ENCODE measurements around the gene DOK1. TPM values are rescaled to one million over a fixed set of nuclear protein-coding genes. Genes with fewer than 3 reads are reported as not detected.

The DOK1 gene
- total and polyA plus RNA-seq, 2 donors from 2014 or later: 11.3 to 16.7 TPM

DNA sequence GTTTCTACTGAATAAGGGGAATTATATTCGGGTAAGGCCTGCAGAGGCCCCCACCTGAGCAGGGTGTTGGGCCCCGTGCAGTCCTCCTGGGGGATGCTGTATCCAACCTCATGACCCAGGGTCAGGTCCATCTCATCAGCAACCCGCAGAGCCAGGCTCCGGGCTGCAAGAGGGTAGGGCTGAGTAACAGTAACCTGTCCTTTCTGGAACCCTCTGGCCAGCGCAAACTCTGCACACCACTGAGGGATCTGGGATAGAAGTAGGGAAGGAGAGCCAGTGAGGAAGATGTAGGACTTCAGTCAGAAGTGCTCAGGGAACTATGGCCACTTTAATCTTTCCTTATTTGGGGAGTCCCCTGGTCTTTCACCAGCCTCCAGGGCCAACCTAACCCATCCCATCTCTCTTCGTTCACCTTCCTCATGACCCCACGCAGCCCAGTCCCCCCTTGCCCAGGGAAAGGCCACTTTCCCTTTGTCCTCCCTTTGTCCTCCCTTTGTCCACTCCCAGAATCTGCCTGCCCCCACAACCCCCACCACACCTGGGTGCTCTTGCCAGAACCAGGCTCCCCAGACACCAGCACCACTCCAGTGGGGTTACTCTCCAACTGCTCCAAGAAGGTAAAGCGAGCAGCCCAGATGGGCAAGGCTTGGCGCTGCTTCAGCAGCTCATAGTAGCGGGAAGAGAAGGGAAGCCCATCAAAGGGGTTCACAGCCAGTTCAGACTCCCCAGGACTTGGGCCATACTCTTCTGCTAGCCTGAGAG, 29.4 kb upstream of the DOK1 start:
- Histone ChIP-seq H3K36me3 (ENCODE audit: control insufficient read depth in 2 of 3, insufficient read depth in 3 of 3, low read length in 3 of 3) (peaks cover 0 to 25% (median 15%) of the 10 kb centered on the region in 3 donors), H3K9ac (ENCODE audit: low read length in 3 of 3) (no peak overlapping the region), H3K27me3 (ENCODE audit: control insufficient read depth, insufficient read depth, low read length) (no peaks in the 10 kb centered on the region), H3K4me3 (ENCODE audit: low read length in 3 of 3) (no peak overlapping the region), H3K4me1 (ENCODE audit: control insufficient read depth in 2 of 3, insufficient read depth in 2 of 3, low read depth in 1 of 3, low read length in 3 of 3) (peaks cover 0 to 11% (median 4%) of the 10 kb centered on the region in 3 donors), H3K9me3 (ENCODE audit: control insufficient read depth in 2 of 3, insufficient read depth in 1 of 3, low read length in 3 of 3) (no peaks in the 10 kb centered on the region), H3K27ac (ENCODE audit: low read depth in 2 of 2, low read length in 2 of 2) (no peak overlapping the region)
- DNase-seq (peak in 1 of 5 donors; percentile 53), FAIRE-seq (no peak)
- TF ChIP-seq, protein P1, sequence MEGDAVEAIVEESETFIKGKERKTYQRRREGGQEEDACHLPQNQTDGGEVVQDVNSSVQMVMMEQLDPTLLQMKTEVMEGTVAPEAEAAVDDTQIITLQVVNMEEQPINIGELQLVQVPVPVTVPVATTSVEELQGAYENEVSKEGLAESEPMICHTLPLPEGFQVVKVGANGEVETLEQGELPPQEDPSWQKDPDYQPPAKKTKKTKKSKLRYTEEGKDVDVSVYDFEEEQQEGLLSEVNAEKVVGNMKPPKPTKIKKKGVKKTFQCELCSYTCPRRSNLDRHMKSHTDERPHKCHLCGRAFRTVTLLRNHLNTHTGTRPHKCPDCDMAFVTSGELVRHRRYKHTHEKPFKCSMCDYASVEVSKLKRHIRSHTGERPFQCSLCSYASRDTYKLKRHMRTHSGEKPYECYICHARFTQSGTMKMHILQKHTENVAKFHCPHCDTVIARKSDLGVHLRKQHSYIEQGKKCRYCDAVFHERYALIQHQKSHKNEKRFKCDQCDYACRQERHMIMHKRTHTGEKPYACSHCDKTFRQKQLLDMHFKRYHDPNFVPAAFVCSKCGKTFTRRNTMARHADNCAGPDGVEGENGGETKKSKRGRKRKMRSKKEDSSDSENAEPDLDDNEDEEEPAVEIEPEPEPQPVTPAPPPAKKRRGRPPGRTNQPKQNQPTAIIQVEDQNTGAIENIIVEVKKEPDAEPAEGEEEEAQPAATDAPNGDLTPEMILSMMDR (IDR thresholded peaks at IDR 0.05; ENCODE audit: borderline replicate concordance, extremely low read depth, insufficient read depth): no peak
- intact Hi-C loops (cut with DNase I): no loop called here

DNA sequence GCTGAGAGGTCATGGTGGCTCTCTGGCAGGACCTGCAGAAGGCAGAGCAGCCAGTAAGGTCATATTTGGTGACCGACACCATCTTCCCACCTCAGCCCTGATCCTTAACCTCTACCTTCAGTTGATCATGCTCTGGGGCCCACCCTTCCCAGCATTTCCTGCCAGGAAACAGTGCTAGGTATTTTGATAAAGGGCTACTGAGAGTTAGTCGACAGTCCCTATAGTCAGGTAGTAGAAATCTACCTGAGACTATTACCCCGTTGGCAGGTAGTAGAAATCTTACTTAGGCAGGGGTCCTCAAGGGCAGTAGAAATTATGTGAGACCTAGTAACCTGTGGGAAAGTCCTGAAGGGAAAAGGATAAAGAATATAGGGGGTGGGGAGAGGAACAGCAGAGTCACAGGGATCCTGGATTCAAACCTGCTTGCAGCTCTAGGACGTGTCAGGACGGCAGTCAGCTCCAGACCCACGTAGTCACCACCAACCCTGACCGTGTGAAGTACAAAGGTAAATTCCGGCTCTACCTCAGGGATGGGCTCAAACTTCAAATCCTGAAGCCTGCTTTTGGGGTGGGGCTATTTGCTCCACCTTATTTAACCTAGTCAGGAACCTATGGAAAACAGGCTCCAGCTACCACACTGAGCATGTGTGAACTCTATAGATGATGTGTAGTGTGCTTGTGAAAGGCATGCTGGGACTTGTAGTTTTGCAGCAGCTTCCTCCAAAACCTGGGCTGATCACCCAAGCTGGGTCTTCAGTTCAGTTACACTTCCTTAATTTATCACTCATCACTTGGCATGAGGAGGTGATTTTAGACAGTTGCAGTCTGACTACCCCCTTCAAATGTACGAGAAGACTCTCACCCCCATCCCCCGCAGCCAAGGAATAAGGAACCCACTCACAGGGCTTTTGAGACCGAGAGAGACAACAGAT, 28.5 kb upstream of the DOK1 start, which contains the start of gene DQX1:
DQX1 (minus strand) TSS at position 515 of the 932 bp plus-strand sequence; CDS start at position 13, 502 bp downstream.
- no peak within 1 kb of the TSS for H3K27ac ChIP-seq (ENCODE audit: low read depth in 2 of 2, low read length in 2 of 2)
- H3K9me3 ChIP-seq (ENCODE audit: control insufficient read depth in 2 of 3, insufficient read depth in 1 of 3, low read length in 3 of 3): no peaks in the 10 kb centered on the region
- H3K4me1 ChIP-seq (ENCODE audit: control insufficient read depth in 2 of 3, insufficient read depth in 2 of 3, low read depth in 1 of 3, low read length in 3 of 3): peaks cover 3 to 14% (median 4%) of the 10 kb centered on the region in 3 donors
- H3K9ac ChIP-seq (ENCODE audit: low read length in 3 of 3): no peak within 1 kb of the TSS
- intact Hi-C loops (cut with DNase I): no loop called here
- DNase-seq (peak in 1 of 5 donors; percentile 25), FAIRE-seq (no peak)
- no peak within 1 kb of the TSS for H3K4me3 ChIP-seq (ENCODE audit: low read length in 3 of 3)
- TF ChIP-seq, protein P1 (IDR thresholded peaks at IDR 0.05; ENCODE audit: borderline replicate concordance, extremely low read depth, insufficient read depth): no peak
- H3K27me3 ChIP-seq (ENCODE audit: control insufficient read depth, insufficient read depth, low read length): no peaks in the 10 kb centered on the region
- H3K36me3 ChIP-seq (ENCODE audit: control insufficient read depth in 2 of 3, insufficient read depth in 3 of 3, low read length in 3 of 3): peaks cover 0 to 25% (median 15%) of the 10 kb centered on the region in 3 donors

DNA sequence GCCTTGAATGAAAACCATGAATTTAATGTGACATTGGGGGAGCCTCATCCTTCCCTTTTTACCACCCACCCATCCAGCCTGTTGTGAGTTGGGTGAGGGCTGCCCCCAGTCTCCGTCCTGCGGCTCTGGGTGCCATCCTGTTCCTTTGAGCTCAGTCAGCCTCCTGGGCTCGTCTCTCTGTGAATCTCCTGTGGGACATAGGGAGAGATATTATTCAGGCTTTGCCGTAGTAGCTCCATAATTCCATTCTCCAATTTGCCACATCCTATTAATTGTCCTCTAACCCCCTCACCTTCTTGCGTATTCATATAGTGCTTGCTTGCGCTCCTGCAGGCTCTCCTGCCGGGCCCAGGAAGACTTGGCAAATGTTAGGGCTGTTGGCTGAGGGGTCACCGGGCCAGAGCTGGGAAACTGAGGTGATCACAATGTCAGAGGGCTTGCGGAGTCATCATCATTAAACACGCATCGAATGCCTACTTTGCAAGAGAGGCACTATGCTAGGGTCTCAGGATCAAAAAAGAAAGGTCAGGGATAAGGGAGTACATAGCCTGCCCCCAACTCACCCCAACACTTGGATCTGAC, 27.8 kb upstream of the DOK1 start:
- Histone ChIP-seq H3K4me1 (ENCODE audit: control insufficient read depth in 2 of 3, insufficient read depth in 2 of 3, low read depth in 1 of 3, low read length in 3 of 3) (peaks cover 4 to 16% (median 7%) of the 10 kb centered on the region in 3 donors), H3K36me3 (ENCODE audit: control insufficient read depth in 2 of 3, insufficient read depth in 3 of 3, low read length in 3 of 3) (peaks cover 0 to 25% (median 15%) of the 10 kb centered on the region in 3 donors), H3K4me3 (ENCODE audit: low read length in 3 of 3) (no peak overlapping the region), H3K27ac (ENCODE audit: low read depth in 2 of 2, low read length in 2 of 2) (no peak overlapping the region), H3K9ac (ENCODE audit: low read length in 3 of 3) (no peak overlapping the region), H3K9me3 (ENCODE audit: control insufficient read depth in 2 of 3, insufficient read depth in 1 of 3, low read length in 3 of 3) (no peaks in the 10 kb centered on the region), H3K27me3 (ENCODE audit: control insufficient read depth, insufficient read depth, low read length) (no peaks in the 10 kb centered on the region)
- FAIRE-seq: no peak
- no peak for DNase-seq
- TF ChIP-seq, protein P1 (IDR thresholded peaks at IDR 0.05; ENCODE audit: borderline replicate concordance, extremely low read depth, insufficient read depth): no peak
- intact Hi-C loops (cut with DNase I): no loop called here

Measured in kidney (tissue), 14 donors.